ENCODE results near the gene AKAP8. TPM values are rescaled to one million over a fixed set of nuclear protein-coding genes. Genes with fewer than 3 reads are reported as not detected.

The AKAP8 gene
- total and polyA plus RNA-seq, 4 donors, result 10.1 to 29.1 (median 21.3) TPM

GRCh38 chr19:15330801-15331418 lies 48.7 kb downstream of the AKAP8 start:
- peak in 1 of 6 donors; percentile 35 for DNase-seq (ENCODE audit: low read depth in 4 of 6, low spot score in 6 of 6)
- Histone ChIP-seq H3K4me3 (ENCODE audit: low read depth, low read length) (peak overlapping the region; percentile 71), H3K27me3 (ENCODE audit: control insufficient read depth, insufficient read depth, low read length) (no peaks in the 10 kb centered on the region), H3K4me1 (ENCODE audit: control insufficient read depth, insufficient read depth, low read length) (peaks cover 32% of the 10 kb centered on the region), H3K9me3 (ENCODE audit: control insufficient read depth, insufficient read depth, low read length) (no peaks in the 10 kb centered on the region), H3K36me3 (ENCODE audit: control insufficient read depth, insufficient read depth, low read length) (peaks cover 5% of the 10 kb centered on the region), H3K27ac (ENCODE audit: low read depth, low read length) (peak overlapping the region; percentile 69)
- 9% methylated on average over 9 of the region's 17 CpGs for WGBS (ENCODE audit: insufficient coverage)

GRCh38 chr19:15328312-15328711 lies 51.3 kb downstream of the AKAP8 start:
- Histone ChIP-seq H3K27me3 (ENCODE audit: control insufficient read depth, insufficient read depth, low read length) (no peaks in the 10 kb centered on the region), H3K27ac (ENCODE audit: low read depth, low read length) (no peak overlapping the region), H3K4me1 (ENCODE audit: control insufficient read depth, insufficient read depth, low read length) (peaks cover 51% of the 10 kb centered on the region), H3K4me3 (ENCODE audit: low read depth, low read length) (no peak overlapping the region), H3K36me3 (ENCODE audit: control insufficient read depth, insufficient read depth, low read length) (no peaks in the 10 kb centered on the region), H3K9me3 (ENCODE audit: control insufficient read depth, insufficient read depth, low read length) (no peaks in the 10 kb centered on the region)
- no peak for DNase-seq (ENCODE audit: low read depth in 4 of 6, low spot score in 6 of 6)
- 70% methylated on average over 9 of the region's 10 CpGs for WGBS (ENCODE audit: insufficient coverage)

- no peak for DNase-seq (ENCODE audit: low read depth in 4 of 6, low spot score in 6 of 6)
- Histone ChIP-seq H3K4me3 (ENCODE audit: low read depth, low read length) (no peak overlapping the region), H3K9me3 (ENCODE audit: control insufficient read depth, insufficient read depth, low read length) (no peaks in the 10 kb centered on the region), H3K27me3 (ENCODE audit: control insufficient read depth, insufficient read depth, low read length) (no peaks in the 10 kb centered on the region), H3K4me1 (ENCODE audit: control insufficient read depth, insufficient read depth, low read length) (peaks cover 48% of the 10 kb centered on the region), H3K36me3 (ENCODE audit: control insufficient read depth, insufficient read depth, low read length) (no peaks in the 10 kb centered on the region), H3K27ac (ENCODE audit: low read depth, low read length) (no peak overlapping the region)
- WGBS (ENCODE audit: insufficient coverage), result 42% methylated on average over 4 of the region's 6 CpGs
Measured at GRCh38 chr19:15324791-15325519, 54.6 kb downstream of the AKAP8 start.

GRCh38 chr19:15323496-15324235 lies 55.9 kb downstream of the AKAP8 start:
- Histone ChIP-seq H3K4me3 (ENCODE audit: low read depth, low read length) (no peak overlapping the region), H3K27ac (ENCODE audit: low read depth, low read length) (peak overlapping the region; percentile 16)
- WGBS (ENCODE audit: insufficient coverage), result 47% methylated on average over 4 of the region's 5 CpGs

GRCh38 chr19:15321739-15322138 lies 57.8 kb downstream of the AKAP8 start:
- H3K4me3 ChIP-seq (ENCODE audit: low read depth, low read length), result no peak overlapping the region

More at GRCh38 chr19:15323496-15324235, 55.9 kb downstream of the AKAP8 start:
- no peaks in the 10 kb centered on the region for H3K27me3 ChIP-seq (ENCODE audit: control insufficient read depth, insufficient read depth, low read length)
- H3K9me3 ChIP-seq (ENCODE audit: control insufficient read depth, insufficient read depth, low read length), result no peaks in the 10 kb centered on the region
- H3K4me1 ChIP-seq (ENCODE audit: control insufficient read depth, insufficient read depth, low read length), result peaks cover 46% of the 10 kb centered on the region
- no peak for DNase-seq (ENCODE audit: low read depth in 4 of 6, low spot score in 6 of 6)
- no peaks in the 10 kb centered on the region for H3K36me3 ChIP-seq (ENCODE audit: control insufficient read depth, insufficient read depth, low read length)

GRCh38 chr19:15320116-15320515 lies 59.5 kb downstream of the AKAP8 start:
- no peaks in the 10 kb centered on the region for H3K27me3 ChIP-seq (ENCODE audit: control insufficient read depth, insufficient read depth, low read length)
- no peak overlapping the region for H3K27ac ChIP-seq (ENCODE audit: low read depth, low read length)
- peaks cover 46% of the 10 kb centered on the region for H3K4me1 ChIP-seq (ENCODE audit: control insufficient read depth, insufficient read depth, low read length)
- no peaks in the 10 kb centered on the region for H3K9me3 ChIP-seq (ENCODE audit: control insufficient read depth, insufficient read depth, low read length)
- no peaks in the 10 kb centered on the region for H3K36me3 ChIP-seq (ENCODE audit: control insufficient read depth, insufficient read depth, low read length)
- no peak for DNase-seq (ENCODE audit: low read depth in 4 of 6, low spot score in 6 of 6)
- WGBS (ENCODE audit: insufficient coverage), result no CpG with 5 or more reads among the region's 4 CpGs
- H3K4me3 ChIP-seq (ENCODE audit: low read depth, low read length), result no peak overlapping the region

More at GRCh38 chr19:15321739-15322138, 57.8 kb downstream of the AKAP8 start:
- 73% methylated on average over 2 of the region's 2 CpGs for WGBS (ENCODE audit: insufficient coverage)
- Histone ChIP-seq H3K9me3 (ENCODE audit: control insufficient read depth, insufficient read depth, low read length) (no peaks in the 10 kb centered on the region), H3K27me3 (ENCODE audit: control insufficient read depth, insufficient read depth, low read length) (no peaks in the 10 kb centered on the region), H3K36me3 (ENCODE audit: control insufficient read depth, insufficient read depth, low read length) (no peaks in the 10 kb centered on the region), H3K4me1 (ENCODE audit: control insufficient read depth, insufficient read depth, low read length) (peaks cover 51% of the 10 kb centered on the region), H3K27ac (ENCODE audit: low read depth, low read length) (no peak overlapping the region)
- DNase-seq (ENCODE audit: low read depth in 4 of 6, low spot score in 6 of 6), result no peak

- no peak overlapping the region for H3K27ac ChIP-seq (ENCODE audit: low read depth, low read length)
- H3K27me3 ChIP-seq (ENCODE audit: control insufficient read depth, insufficient read depth, low read length), result no peaks in the 10 kb centered on the region
- DNase-seq (ENCODE audit: low read depth in 4 of 6, low spot score in 6 of 6), result no peak
- 43% methylated on average over 4 of the region's 6 CpGs for WGBS (ENCODE audit: insufficient coverage)
- no peaks in the 10 kb centered on the region for H3K36me3 ChIP-seq (ENCODE audit: control insufficient read depth, insufficient read depth, low read length)
- no peak overlapping the region for H3K4me3 ChIP-seq (ENCODE audit: low read depth, low read length)
- H3K4me1 ChIP-seq (ENCODE audit: control insufficient read depth, insufficient read depth, low read length), result peaks cover 30% of the 10 kb centered on the region
- no peaks in the 10 kb centered on the region for H3K9me3 ChIP-seq (ENCODE audit: control insufficient read depth, insufficient read depth, low read length)
Measured at GRCh38 chr19:15318241-15318691, 61.3 kb downstream of the AKAP8 start.

- Histone ChIP-seq H3K27ac (ENCODE audit: low read depth, low read length) (peak overlapping the region; percentile 71), H3K4me1 (ENCODE audit: control insufficient read depth, insufficient read depth, low read length) (peaks cover 27% of the 10 kb centered on the region)
Measured at GRCh38 chr19:15317392-15318071, 62.1 kb downstream of the AKAP8 start.

GRCh38 chr19:15316498-15316897 lies 63.1 kb downstream of the AKAP8 start:
- Histone ChIP-seq H3K27me3 (ENCODE audit: control insufficient read depth, insufficient read depth, low read length) (no peaks in the 10 kb centered on the region), H3K36me3 (ENCODE audit: control insufficient read depth, insufficient read depth, low read length) (no peaks in the 10 kb centered on the region), H3K4me3 (ENCODE audit: low read depth, low read length) (no peak overlapping the region), H3K27ac (ENCODE audit: low read depth, low read length) (peak overlapping the region; percentile 71), H3K4me1 (ENCODE audit: control insufficient read depth, insufficient read depth, low read length) (peaks cover 27% of the 10 kb centered on the region), H3K9me3 (ENCODE audit: control insufficient read depth, insufficient read depth, low read length) (no peaks in the 10 kb centered on the region)
- DNase-seq (ENCODE audit: low read depth in 4 of 6, low spot score in 6 of 6), result no peak
- 73% methylated on average over 2 of the region's 2 CpGs for WGBS (ENCODE audit: insufficient coverage)

More at GRCh38 chr19:15317392-15318071, 62.1 kb downstream of the AKAP8 start:
- no peak overlapping the region for H3K4me3 ChIP-seq (ENCODE audit: low read depth, low read length)
- DNase-seq (ENCODE audit: low read depth in 4 of 6, low spot score in 6 of 6), result peak in 1 of 6 donors; percentile 45
- H3K27me3 ChIP-seq (ENCODE audit: control insufficient read depth, insufficient read depth, low read length), result no peaks in the 10 kb centered on the region
- H3K36me3 ChIP-seq (ENCODE audit: control insufficient read depth, insufficient read depth, low read length), result no peaks in the 10 kb centered on the region
- WGBS (ENCODE audit: insufficient coverage), result no CpG with 5 or more reads among the region's 3 CpGs
- H3K9me3 ChIP-seq (ENCODE audit: control insufficient read depth, insufficient read depth, low read length), result no peaks in the 10 kb centered on the region
